ENCODE measurements around the gene GMDS. TPM values are rescaled to one million over a fixed set of nuclear protein-coding genes. Genes with fewer than 3 reads are reported as not detected.

The GMDS gene
- total and polyA plus RNA-seq, 2 of the 4 experiments (the other 2 are of a cell fraction): 7.3 to 21.9 TPM

DNA sequence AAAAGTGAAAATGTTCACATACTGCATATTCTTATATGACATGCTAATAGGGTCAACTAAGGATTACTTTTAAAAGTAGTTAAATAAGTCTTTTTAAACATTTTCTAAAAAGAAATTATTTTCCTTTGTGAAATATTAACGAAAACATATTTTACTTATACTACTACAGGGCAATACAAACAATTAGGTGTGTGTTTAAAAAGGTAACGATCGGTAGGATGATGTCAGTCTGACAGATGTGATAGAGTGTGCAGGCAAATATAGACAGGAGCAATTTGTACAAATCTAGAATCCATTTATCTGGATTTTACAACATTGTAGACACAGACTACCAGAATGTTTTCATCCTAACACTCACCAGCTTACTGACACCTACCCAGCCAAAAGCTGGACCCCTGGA, 378.2 kb downstream of the GMDS start:
- no peaks in the 10 kb centered on the region for H3K9me1 ChIP-seq (ENCODE audit: insufficient read depth, low read length)
- no peak overlapping the region for H2AFZ ChIP-seq (replicated peaks; ENCODE audit: low read length, poor library complexity)
- no peak overlapping the region for H3K56ac ChIP-seq (ENCODE audit: extremely low read depth, insufficient read depth, low read length)
- no peaks in the 10 kb centered on the region for H3K27me3 ChIP-seq (ENCODE audit: control insufficient read depth, insufficient read depth, low read length)
- H3K79me1 ChIP-seq (ENCODE audit: low read depth in 1 of 2, low read length in 2 of 2): no peaks in the 10 kb centered on the region
- H3K23ac ChIP-seq (ENCODE audit: low read depth, low read length): no peak overlapping the region
- no peaks in the 10 kb centered on the region for H4K20me1 ChIP-seq (ENCODE audit: insufficient read depth, low read length)
- no peak overlapping the region for H4K8ac ChIP-seq (ENCODE audit: low read depth in 2 of 2, low read length in 2 of 2)
- H3K4me2 ChIP-seq (ENCODE audit: low read depth, low read length): no peak overlapping the region
- H3K18ac ChIP-seq (ENCODE audit: low read depth, low read length): no peak overlapping the region
- CTCF ChIA-PET: interaction anchor here (1.0 kb wide), 1 partner anchor 237 kb away, joined by 3 read pairs; no protein-coding TSS in a partner anchor
- no TSS peak for BruUV-seq (replicated peaks)
- no peak overlapping the region for H3K27ac ChIP-seq (ENCODE audit: insufficient read depth, low read length)
- in situ Hi-C loops (cut with MboI; ENCODE audit: low sequenced_read_pairs): no loop called here
- dilution Hi-C loops (cut with HindIII; ENCODE audit: low sequenced_read_pairs, unreplicated experiment): no loop called here
- no peak overlapping the region for H3K14ac ChIP-seq (replicated peaks; ENCODE audit: low read depth, low read length)
- intact Hi-C loops (cut with micrococcal nuclease): no loop called here
- 0 out of 2 replicates have a peak, but pooled peaks cover 1% of the 10 kb centered on the region for H3K4me1 ChIP-seq (ENCODE audit: control insufficient read depth, insufficient read depth, low read length)
- no CpG with 5 or more reads among the region's 3 CpGs for WGBS, 2 experiments (ENCODE audit: extremely low coverage in 2 of 2, insufficient read length in 1 of 2)
- no peak overlapping the region for H3K9ac ChIP-seq (ENCODE audit: low read depth, low read length)
- H2BK20ac ChIP-seq (ENCODE audit: low read depth, low read length): no peak overlapping the region
- ATAC-seq (ENCODE audit: low read depth) (no peak), DNase-seq (no peak)
- no peak overlapping the region for H4K91ac ChIP-seq (ENCODE audit: insufficient read depth, low read depth, low read length)
- H2BK120ac ChIP-seq (ENCODE audit: low read depth, low read length): no peak overlapping the region
- TF ChIP-seq NFE2L2 (IDR thresholded peaks at IDR 0.05; ENCODE audit: low read depth, low read length) (no peak), RAD21 (IDR thresholded peaks at IDR 0.05; ENCODE audit: low read length) (no peak), RCOR1 (IDR thresholded peaks at IDR 0.05; ENCODE audit: insufficient replicate concordance, low read length) (no peak), CHD1 (IDR thresholded peaks at IDR 0.05; ENCODE audit: low read depth, low read length) (no peak), BHLHE40 (IDR thresholded peaks at IDR 0.05; ENCODE audit: low read depth, low read length) (no peak)
- TF ChIP-seq, protein P1, sequence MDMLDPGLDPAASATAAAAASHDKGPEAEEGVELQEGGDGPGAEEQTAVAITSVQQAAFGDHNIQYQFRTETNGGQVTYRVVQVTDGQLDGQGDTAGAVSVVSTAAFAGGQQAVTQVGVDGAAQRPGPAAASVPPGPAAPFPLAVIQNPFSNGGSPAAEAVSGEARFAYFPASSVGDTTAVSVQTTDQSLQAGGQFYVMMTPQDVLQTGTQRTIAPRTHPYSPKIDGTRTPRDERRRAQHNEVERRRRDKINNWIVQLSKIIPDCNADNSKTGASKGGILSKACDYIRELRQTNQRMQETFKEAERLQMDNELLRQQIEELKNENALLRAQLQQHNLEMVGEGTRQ (IDR thresholded peaks at IDR 0.05; ENCODE audit: low read depth, low read length): no peak
- no peak overlapping the region for H3K4ac ChIP-seq (ENCODE audit: low read depth, low read length)
- H2AK9ac ChIP-seq (replicated peaks; ENCODE audit: low read depth, low read length, poor library complexity): no peak overlapping the region
- H2BK15ac ChIP-seq (ENCODE audit: low read depth, low read length): no peak overlapping the region
- POLR2A ChIA-PET (ENCODE audit: unreplicated experiment): no interaction called here
- H2BK5ac ChIP-seq (ENCODE audit: low read depth, low read length, poor library complexity, severe bottlenecking): no peak overlapping the region
- no peak overlapping the region for H4K5ac ChIP-seq (ENCODE audit: low read depth, low read length)
- no peak overlapping the region for H3K4me3 ChIP-seq (ENCODE audit: insufficient read depth, low read depth, low read length)
- no peaks in the 10 kb centered on the region for H3K9me3 ChIP-seq (ENCODE audit: control insufficient read depth, insufficient read depth, low read length)
- no peaks in the 10 kb centered on the region for H3K36me3 ChIP-seq (ENCODE audit: control insufficient read depth, insufficient read depth, low read length)
- no peak overlapping the region for H2AK5ac ChIP-seq (ENCODE audit: low read depth, low read length)
